Muscle layer of duodenum (tissue), 2 donors: ENCODE data around the gene ELFN2.

Source experiments
- H3K27ac ChIP-seq: one replicate; pipeline ENCODE4 v1.7.0; 2013; ENCODE audit warnings: mild to moderate bottlenecking, low read length
- H3K27me3 ChIP-seq: one replicate; pipeline ENCODE4 v1.7.0; 2013; ENCODE audit warnings: low read depth, mild to moderate bottlenecking, control low read depth, low read length
- H3K36me3 ChIP-seq, 2 donors: one replicate each; pipeline ENCODE4 v1.7.0; 2013; ENCODE audit warnings: low read length in 2 of 2, control low read depth in 1 of 2, mild to moderate bottlenecking in 1 of 2; ENCODE audit not compliant: insufficient read depth in 2 of 2, control insufficient read depth in 1 of 2
- H3K4me1 ChIP-seq, 2 donors: one replicate each; pipeline ENCODE4 v1.7.0; 2013; ENCODE audit warnings: low read length in 2 of 2, mild to moderate bottlenecking in 2 of 2, control low read depth in 1 of 2, moderate library complexity in 1 of 2; ENCODE audit not compliant: insufficient read depth in 2 of 2, control insufficient read depth in 1 of 2
- H3K4me3 ChIP-seq, 2 donors: one replicate each; pipeline ENCODE4 v1.7.0; 2013; ENCODE audit warnings: low read length in 2 of 2, low read depth in 1 of 2, mild to moderate bottlenecking in 1 of 2
- H3K9me3 ChIP-seq, 2 donors: one replicate each; pipeline ENCODE4 v1.7.0; 2013; ENCODE audit warnings: low read length in 2 of 2, control low read depth in 1 of 2, mild to moderate bottlenecking in 1 of 2; ENCODE audit not compliant: control insufficient read depth in 1 of 2
- donor health status: healthy.

ELFN2 gene

DNA sequence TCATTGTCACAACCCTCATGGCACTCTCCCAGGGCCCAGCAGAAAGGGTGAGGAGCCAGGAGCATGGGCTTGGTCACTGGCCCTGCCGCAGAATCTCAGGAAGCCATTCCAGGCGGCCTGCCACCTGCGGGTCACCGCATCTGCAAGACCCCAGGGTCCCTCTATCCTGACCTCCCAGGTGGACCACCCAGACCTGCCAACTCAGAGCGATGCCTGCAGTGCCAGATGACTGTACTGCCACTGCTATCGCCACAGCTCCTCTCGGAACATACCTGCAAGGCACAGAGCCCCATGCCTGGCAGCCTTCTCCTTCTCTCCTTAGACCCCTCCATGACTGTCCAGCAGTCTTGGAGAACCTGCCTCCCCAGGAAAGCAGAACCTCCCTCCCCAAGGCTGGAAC lies 26.4 kb upstream of the ELFN2 start:
- Histone ChIP-seq H3K9me3 (peaks cover 0 to 5% of the 10 kb centered on the region in 2 donors), H3K36me3 (no peaks in the 10 kb centered on the region), H3K4me3 (no peak overlapping the region), H3K27ac (no peak overlapping the region), H3K4me1 (peaks cover 0 to 3% of the 10 kb centered on the region in 2 donors), H3K27me3 (peaks cover 4% of the 10 kb centered on the region)

- Histone ChIP-seq H3K27me3 (peaks cover 4% of the 10 kb centered on the region), H3K4me3 (no peak overlapping the region), H3K36me3 (no peaks in the 10 kb centered on the region), H3K4me1 (peaks cover 0 to 3% of the 10 kb centered on the region in 2 donors), H3K9me3 (peaks cover 0 to 5% of the 10 kb centered on the region in 2 donors), H3K27ac (no peak overlapping the region)
Observed at GRCh38 chr22:37451218-37451617, 23.9 kb upstream of the ELFN2 start.

- H3K9me3 ChIP-seq, result peaks cover 0 to 5% of the 10 kb centered on the region in 2 donors
- H3K27ac ChIP-seq, result no peak overlapping the region
- no peak overlapping the region for H3K4me3 ChIP-seq
- H3K36me3 ChIP-seq, result no peaks in the 10 kb centered on the region
- H3K27me3 ChIP-seq, result peaks cover 4% of the 10 kb centered on the region
- no peaks in the 10 kb centered on the region for H3K4me1 ChIP-seq
Observed at GRCh38 chr22:37449331-37450001, 22.2 kb upstream of the ELFN2 start.

GRCh38 chr22:37448516-37449127 lies 21.3 kb upstream of the ELFN2 start:
- H3K27ac ChIP-seq, result no peak overlapping the region
- no peak overlapping the region for H3K4me3 ChIP-seq
- H3K36me3 ChIP-seq, result no peaks in the 10 kb centered on the region
- H3K9me3 ChIP-seq, result peaks cover 0 to 5% of the 10 kb centered on the region in 2 donors
- peaks cover 4% of the 10 kb centered on the region for H3K27me3 ChIP-seq
- no peaks in the 10 kb centered on the region for H3K4me1 ChIP-seq

DNA sequence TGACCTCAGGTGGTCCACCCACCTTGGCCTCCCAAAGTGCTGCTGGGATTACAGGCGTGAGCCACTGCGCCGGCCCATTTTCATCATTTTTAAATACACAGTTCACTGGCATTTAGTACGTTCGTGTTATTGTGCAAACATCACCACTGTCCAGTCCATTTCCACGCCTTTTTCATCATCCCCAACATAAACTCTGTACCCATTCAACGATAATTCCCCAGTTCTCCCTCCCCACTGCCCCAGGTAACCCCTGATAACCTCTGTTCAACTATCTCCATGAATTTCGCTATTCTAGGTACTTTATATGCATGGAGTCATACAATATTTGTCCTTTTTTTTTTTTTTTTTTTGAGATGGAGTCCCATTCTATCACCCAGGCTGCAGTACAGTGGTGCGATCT lies 18.2 kb upstream of the ELFN2 start:
- Histone ChIP-seq H3K4me3 (no peak overlapping the region), H3K4me1 (no peaks in the 10 kb centered on the region), H3K27ac (no peak overlapping the region), H3K9me3 (peaks cover 6 to 9% of the 10 kb centered on the region in 2 donors), H3K36me3 (no peaks in the 10 kb centered on the region), H3K27me3 (peaks cover 4% of the 10 kb centered on the region)

GRCh38 chr22:37443977-37444376 lies 16.7 kb upstream of the ELFN2 start:
- no peak overlapping the region for H3K4me3 ChIP-seq
- no peaks in the 10 kb centered on the region for H3K36me3 ChIP-seq
- H3K27ac ChIP-seq, result no peak overlapping the region
- peaks cover 9 to 11% of the 10 kb centered on the region in 2 donors for H3K9me3 ChIP-seq
- no peaks in the 10 kb centered on the region for H3K4me1 ChIP-seq
- no peaks in the 10 kb centered on the region for H3K27me3 ChIP-seq

DNA sequence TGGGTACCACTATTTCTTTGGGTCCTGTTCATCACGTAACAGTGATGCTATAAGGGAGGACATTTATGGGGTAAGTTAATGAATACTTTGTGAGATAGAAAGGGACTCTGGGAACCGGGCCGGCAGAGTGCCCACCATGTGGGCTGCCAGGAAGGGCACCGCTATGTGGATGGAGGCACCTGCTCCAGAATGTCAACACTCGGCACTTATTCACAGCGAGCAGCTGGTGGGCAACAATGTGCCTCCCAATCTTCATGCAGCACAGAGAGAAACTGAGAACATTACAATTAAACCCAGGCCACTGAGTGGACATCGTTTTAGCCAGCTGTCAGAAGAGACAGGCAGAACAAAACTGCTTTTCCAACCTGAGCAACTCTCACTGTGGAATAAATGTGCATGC lies 15.8 kb upstream of the ELFN2 start:
- Histone ChIP-seq H3K4me1 (no peaks in the 10 kb centered on the region), H3K36me3 (no peaks in the 10 kb centered on the region), H3K27me3 (no peaks in the 10 kb centered on the region), H3K9me3 (peaks cover 9 to 11% of the 10 kb centered on the region in 2 donors), H3K4me3 (no peak overlapping the region), H3K27ac (no peak overlapping the region)

GRCh38 chr22:37442537-37442936 lies 15.3 kb upstream of the ELFN2 start:
- Histone ChIP-seq H3K4me3 (no peak overlapping the region), H3K4me1 (no peaks in the 10 kb centered on the region), H3K27ac (no peak overlapping the region), H3K27me3 (no peaks in the 10 kb centered on the region), H3K36me3 (no peaks in the 10 kb centered on the region), H3K9me3 (peaks cover 9 to 11% of the 10 kb centered on the region in 2 donors)

DNA sequence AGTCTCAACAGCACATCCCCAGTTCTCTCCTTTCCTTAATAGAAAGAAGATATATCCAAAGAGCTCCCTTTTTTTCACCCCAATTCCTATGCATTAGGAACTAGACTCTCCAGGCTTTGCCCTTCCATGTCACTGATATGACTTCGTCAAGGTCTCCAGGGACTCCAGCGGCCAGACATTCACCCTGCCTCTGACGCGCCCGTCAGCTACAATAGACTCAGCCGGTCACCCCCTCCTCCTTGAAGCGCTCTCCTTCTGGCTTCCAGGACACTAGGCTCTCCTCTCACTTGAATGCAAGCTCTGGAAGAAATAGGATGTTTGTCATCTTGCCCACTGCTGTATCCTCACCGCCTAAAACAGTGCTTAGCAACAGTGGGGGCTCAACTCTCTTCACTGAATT lies 14.9 kb upstream of the ELFN2 start:
- no peaks in the 10 kb centered on the region for H3K27me3 ChIP-seq
- H3K4me1 ChIP-seq, result no peaks in the 10 kb centered on the region
- H3K4me3 ChIP-seq, result no peak overlapping the region
- H3K36me3 ChIP-seq, result no peaks in the 10 kb centered on the region
- H3K9me3 ChIP-seq, result peaks cover 9 to 11% of the 10 kb centered on the region in 2 donors
- no peak overlapping the region for H3K27ac ChIP-seq

- Histone ChIP-seq H3K27me3 (no peaks in the 10 kb centered on the region), H3K9me3 (peaks cover 9 to 11% of the 10 kb centered on the region in 2 donors), H3K36me3 (no peaks in the 10 kb centered on the region), H3K4me3 (no peak overlapping the region), H3K4me1 (no peaks in the 10 kb centered on the region), H3K27ac (no peak overlapping the region)
Observed at GRCh38 chr22:37440875-37441274, 13.6 kb upstream of the ELFN2 start.

GRCh38 chr22:37439347-37439746 lies 12.1 kb upstream of the ELFN2 start:
- Histone ChIP-seq H3K36me3 (no peaks in the 10 kb centered on the region), H3K27ac (no peak overlapping the region), H3K4me1 (no peaks in the 10 kb centered on the region), H3K9me3 (peaks cover 9 to 11% of the 10 kb centered on the region in 2 donors), H3K27me3 (no peaks in the 10 kb centered on the region), H3K4me3 (no peak overlapping the region)
